Lung (tissue), 16 donors: Measurements from ENCODE around the gene SLAIN2. TPM values are rescaled to one million over a fixed set of nuclear protein-coding genes. Genes with fewer than 3 reads are reported as not detected.
A peak's percentile ranks its signal among the peaks of the same experiment; 100 is the strongest.
"Not testable (repeated sequence)": the region's sequence is repeated elsewhere in the genome, so short reads cannot be mapped to it uniquely, and the experiment has no call there.

Source experiments
- ATAC-seq: fragments of 200-7000 bp; cut with Tn5 transposase; one replicate; pipeline ENCODE4 v1.9.1; 2020; ENCODE audit warnings: moderate number of reproducible peaks; ENCODE audit not compliant: insufficient read depth, low FRiP score
- DNase-seq, 3 donors: peaks; one replicate each; pipeline ENCODE4 v3.0.0-alpha.2; 2013 to 2017
- H3K27ac ChIP-seq, 2 donors: one replicate each; pipeline ENCODE4 v1.5.1; 2013; ENCODE audit warnings: mild to moderate bottlenecking in 2 of 2, moderate library complexity in 2 of 2, control low read depth in 1 of 2, inconsistent platforms in 1 of 2, low read depth in 1 of 2, low read length in 1 of 2
- H3K27me3 ChIP-seq, 3 donors: one replicate each; pipeline ENCODE4 v1.5.1; 2013; ENCODE audit warnings: low read length in 2 of 3; ENCODE audit not compliant: control insufficient read depth in 3 of 3, insufficient read depth in 3 of 3
- H3K36me3 ChIP-seq, 4 donors: one replicate each; pipeline ENCODE4 v1.5.1; 2013; ENCODE audit warnings: low read length in 4 of 4, mild to moderate bottlenecking in 1 of 4, moderate library complexity in 1 of 4; ENCODE audit not compliant: control insufficient read depth in 4 of 4, insufficient read depth in 4 of 4
- H3K4me1 ChIP-seq, 5 donors: one replicate each; pipeline ENCODE4 v1.5.1; 2013; ENCODE audit warnings: low read length in 5 of 5, mild to moderate bottlenecking in 2 of 5, moderate library complexity in 1 of 5; ENCODE audit not compliant: control insufficient read depth in 5 of 5, insufficient read depth in 5 of 5
- H3K4me3 ChIP-seq: one replicate; pipeline ENCODE4 v1.5.1; 2013; ENCODE audit warnings: mild to moderate bottlenecking, control low read depth, moderate library complexity
- H3K9ac ChIP-seq, 2 donors: one replicate each; pipeline ENCODE4 v1.5.1; 2013; ENCODE audit warnings: low read length in 2 of 2, control low read depth in 1 of 2; ENCODE audit not compliant: insufficient read depth in 1 of 2
- H3K9me3 ChIP-seq, 4 donors: one replicate each; pipeline ENCODE4 v1.5.1; 2013; ENCODE audit warnings: low read length in 3 of 4, mild to moderate bottlenecking in 1 of 4, moderate library complexity in 1 of 4; ENCODE audit not compliant: control insufficient read depth in 4 of 4, insufficient read depth in 3 of 4
- CTCF ChIP-seq: IDR thresholded peaks from 2 replicates; pipeline ENCODE4 v1.5.1; 2012; ENCODE audit warnings: mild to moderate bottlenecking; ENCODE audit errors: control extremely low read depth, extremely low read depth
- WGBS, 2 donors: extraction: QIAGEN DNeasy Blood & Tissue Kit; methylation state at CpG; one replicate each; pipeline ENCODE4 v1.1.7; 2013; 5-methylcytosine and 5-hydroxymethylcytosine counted together
- long read RNA-seq, 5 donors: transcript quantifications; one replicate each; lab custom pipeline, GENCODE V29; 2026
- polyA plus RNA-seq, 2 donors: library from polyadenylated mRNA; stranded (reverse); fragments of 200-250 nt; gene quantifications; one replicate each; pipeline ENCODE4 v1.2.1, GENCODE V29; 2013
- total RNA-seq, 2 donors: library from RNA; depleted of rRNA in 1 of 2; stranded (reverse); fragments of >200 nt in 1 of 2; gene quantifications; one replicate each; pipeline ENCODE4 v1.2.1, GENCODE V29; 2014 to 2021
- donor health status: control.
- donor health status: control.
- donor health status: Bipolar disorder and iron deficiency.
- donor health status: healthy.
- donor health status: DM: yes; HTN: yes; CAD: no.

SLAIN2 gene
- total RNA-seq, result 10 to 100 TPM; 50.9 to 62.8 TPM
- 10 to 100 TPM; 17.8 to 33.0 TPM for polyA plus RNA-seq
- long read RNA-seq, donor 1, full-length matches to known transcripts, result 1 of 13 reads
- long read RNA-seq, donor 1, partial matches to known transcripts, result 7 of 13 reads
- long read RNA-seq, donor 1, other reads (novel, unspliced or antisense), result 5 of 13 reads
- long read RNA-seq, donor 2, partial matches to known transcripts, result 6 of 7 reads
- long read RNA-seq, donor 2, other reads (novel, unspliced or antisense), result 0 of 7 reads
- long read RNA-seq, donor 3, partial matches to known transcripts, result 7 of 7 reads
- long read RNA-seq, donor 3, other reads (novel, unspliced or antisense), result 0 of 7 reads
- long read RNA-seq, donor 4, result 0 reads
- long read RNA-seq, donor 5, full-length matches to known transcripts, result 2 of 24 reads
- long read RNA-seq, donor 5, partial matches to known transcripts, result 22 of 24 reads
- long read RNA-seq, donor 5, other reads (novel, unspliced or antisense), result 0 of 24 reads

DNA sequence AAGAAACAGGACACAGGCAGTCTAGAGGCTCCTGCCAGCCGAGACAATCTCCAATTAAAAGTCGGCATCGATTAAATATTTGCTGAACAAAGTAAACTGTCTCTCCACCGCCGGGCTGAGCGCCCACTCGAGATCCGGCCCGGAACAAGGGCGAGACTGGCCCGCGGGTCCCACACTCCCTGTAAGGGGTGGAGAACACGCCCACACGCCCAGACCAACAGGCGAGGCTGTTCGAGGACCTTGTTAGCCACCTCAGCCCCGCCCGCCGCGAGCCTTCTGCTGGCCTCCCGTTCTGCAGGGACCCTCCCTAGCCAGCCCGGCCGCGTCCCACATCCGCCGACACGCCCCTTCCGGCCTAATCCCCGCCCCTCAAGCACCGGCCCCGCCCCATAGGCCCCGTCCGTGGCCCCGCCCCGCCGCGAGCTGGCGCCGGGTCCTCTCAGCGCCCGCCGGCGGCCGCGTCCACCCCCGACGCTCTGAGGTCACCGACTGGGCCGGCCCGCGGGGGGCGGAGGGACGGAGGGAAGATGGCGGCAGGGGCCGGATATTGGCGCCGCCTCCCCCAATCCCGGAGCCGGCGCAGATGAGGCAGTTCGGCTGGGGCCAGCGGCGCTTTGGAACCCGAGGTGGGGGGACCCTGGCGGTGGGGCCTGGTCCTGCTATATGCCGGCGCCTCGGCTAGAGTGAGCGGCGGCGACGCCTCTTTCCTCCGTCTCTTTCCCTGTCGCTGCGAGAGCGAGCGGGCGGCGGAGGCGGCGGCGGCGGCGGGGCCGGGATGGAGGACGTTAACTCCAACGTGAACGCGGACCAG lies at the start of gene SLAIN2:
TSS of gene SLAIN2 (plus strand) at position 565 of the 811 bp plus-strand sequence. CDS start at position 776, 211 bp downstream.
- peaks cover 0 to 48% (median 4%) of the 10 kb centered on the region in 5 donors for H3K4me1 ChIP-seq
- peak; percentile 94 for ATAC-seq
- 0% methylated on average over 83 to 89 of the region's 89 CpGs for WGBS, 2 donors

DNA sequence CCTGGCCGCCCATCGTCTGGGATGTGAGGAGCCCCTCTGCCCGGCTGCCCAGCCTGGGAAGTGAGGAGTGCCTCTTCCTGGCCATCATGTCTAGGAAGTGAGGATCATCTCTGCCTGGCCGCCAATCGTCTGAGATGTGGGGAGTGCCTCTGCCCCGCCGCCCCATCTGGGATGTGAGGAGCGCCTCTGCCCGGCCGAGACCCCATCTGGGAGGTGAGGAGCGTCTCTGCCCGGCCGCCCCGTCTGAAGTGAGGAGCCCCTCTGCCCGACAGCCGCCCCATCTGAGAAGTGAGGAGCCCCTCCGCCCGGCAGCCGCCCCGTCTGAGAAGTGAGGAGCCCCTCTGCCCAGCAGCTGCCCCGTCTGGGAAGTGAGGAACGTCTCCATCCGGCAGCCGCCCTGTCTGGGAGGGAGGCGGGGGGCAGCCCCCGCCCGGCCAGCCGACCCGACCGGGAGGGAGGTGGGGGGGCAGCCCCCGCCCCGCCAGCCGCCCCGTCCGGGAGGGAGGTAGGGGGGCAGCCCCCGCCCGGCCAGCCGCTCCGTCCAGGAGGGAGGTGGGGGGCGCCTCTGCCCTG lies 49.0 kb upstream of the SLAIN2 start:
- H3K4me3 ChIP-seq, H3K4me1 ChIP-seq, H3K27me3 ChIP-seq, H3K27ac ChIP-seq, H3K36me3 ChIP-seq, H3K9me3 ChIP-seq, ATAC-seq, DNase-seq, H3K9ac ChIP-seq: not testable (repeated sequence)
- 91 to 95% methylated on average over 16 to 37 of the region's 40 CpGs for WGBS, 2 donors

More for the DNA sequence above, at the start of gene SLAIN2:
- H3K4me3 ChIP-seq, result peak within 1 kb of the TSS; percentile 76
- peak within 1 kb of the TSS; percentile 97 to 98 for H3K27ac ChIP-seq
- no peaks in the 10 kb centered on the region for H3K9me3 ChIP-seq
- peak; percentile 98 to 100 (median 99) for DNase-seq
- H3K9ac ChIP-seq, result peak within 1 kb of the TSS; percentile 79 to 99
- TF ChIP-seq CTCF, result no peak
- H3K27me3 ChIP-seq, result no peaks in the 10 kb centered on the region
- no peaks in the 10 kb centered on the region for H3K36me3 ChIP-seq

DNA sequence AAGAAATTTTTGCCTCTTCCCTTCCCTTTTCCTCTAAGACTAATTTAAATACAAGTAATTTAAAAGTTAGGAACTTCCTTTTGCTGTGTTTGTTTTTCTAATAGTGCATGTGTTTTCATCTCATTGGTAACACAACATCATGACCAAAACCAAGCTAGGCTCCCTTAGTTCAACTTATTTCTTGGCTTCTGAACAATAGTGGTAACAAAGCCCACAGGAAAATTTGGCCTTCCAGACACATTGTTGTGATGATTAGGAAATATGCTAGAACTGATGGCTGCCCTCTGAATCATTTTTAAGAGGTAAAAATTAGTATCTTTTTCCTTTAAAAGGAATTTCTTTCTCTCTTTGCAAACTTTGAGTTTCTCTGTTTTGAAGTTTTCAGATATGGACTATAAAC lies 46.2 kb upstream of the SLAIN2 start:
- DNase-seq (no peak), ATAC-seq (no peak)

More for the DNA sequence above, 46.2 kb upstream of the SLAIN2 start:
- no peak for TF ChIP-seq CTCF
- no peaks in the 10 kb centered on the region for H3K36me3 ChIP-seq
- no peaks in the 10 kb centered on the region for H3K9me3 ChIP-seq
- no peaks in the 10 kb centered on the region for H3K27me3 ChIP-seq
- H3K4me1 ChIP-seq, result no peaks in the 10 kb centered on the region
- H3K4me3 ChIP-seq, result no peak overlapping the region
- H3K27ac ChIP-seq, result no peak overlapping the region
- no peak overlapping the region for H3K9ac ChIP-seq
